HepG2 (cell line): ENCODE measurements around the gene ACTR1B. TPM values are rescaled to one million over a fixed set of nuclear protein-coding genes. Genes with fewer than 3 reads are reported as not detected.

ENCODE experiments used
- ADNP ChIP-seq: sonication (generic); formaldehyde crosslinking; IDR thresholded peaks from 2 replicates; pipeline ENCODE4 v1.4.0; 2020; ENCODE audit warnings: missing genetic modification reagents
- EP300 ChIP-seq, 3 experiments: sonication (generic) in 1 of 3; formaldehyde crosslinking in 1 of 3; IDR thresholded peaks; 2 replicates each; pipeline versions ENCODE4 v1.5.1 to v1.6.1; 2011 to 2020; ENCODE audit warnings: low read depth in 2 of 3, low read length in 2 of 3, borderline replicate concordance in 1 of 3, improper control_type of control experiment in 1 of 3, mild to moderate bottlenecking in 1 of 3, missing genetic modification reagents in 1 of 3, moderate library complexity in 1 of 3
- ERF ChIP-seq: IDR thresholded peaks from 2 replicates; pipeline ENCODE4 v1.6.1; 2018; ENCODE audit warnings: missing biosample characterization, missing genetic modification reagents
- JARID2 ChIP-seq: sonication (generic); formaldehyde crosslinking; IDR thresholded peaks from 2 replicates; pipeline ENCODE4 v1.8.1; 2023; ENCODE audit warnings: missing genetic modification reagents, inconsistent platforms; ENCODE audit not compliant: insufficient replicate concordance
- MYC ChIP-seq: sonication (generic); formaldehyde crosslinking; IDR thresholded peaks from 2 replicates; pipeline ENCODE4 v1.9.0; 2021; ENCODE audit warnings: missing genetic modification reagents, borderline replicate concordance
- NFKBIZ ChIP-seq: IDR thresholded peaks from 2 replicates; pipeline ENCODE4 v1.6.1; 2018; ENCODE audit warnings: missing genetic modification reagents, missing compliant biosample characterization
- RORA ChIP-seq: sonication (generic); formaldehyde crosslinking; IDR thresholded peaks from 2 replicates; pipeline ENCODE4 v1.5.0; 2020; ENCODE audit warnings: mild to moderate bottlenecking, missing genetic modification reagents, moderate library complexity
- SALL1 ChIP-seq: sonication (generic); formaldehyde crosslinking; IDR thresholded peaks from 2 replicates; pipeline ENCODE4 v1.8.0; 2022; ENCODE audit warnings: mild to moderate bottlenecking, missing genetic modification reagents
- SMAD3 ChIP-seq: sonication (generic); formaldehyde crosslinking; IDR thresholded peaks from 2 replicates; pipeline ENCODE4 v1.4.0; 2020; ENCODE audit warnings: missing genetic modification reagents
- STAT5B ChIP-seq: sonication (generic); formaldehyde crosslinking; IDR thresholded peaks from 2 replicates; pipeline ENCODE4 v1.4.0; 2020; ENCODE audit warnings: missing genetic modification reagents
- TBP ChIP-seq: sonication (generic); formaldehyde crosslinking; IDR thresholded peaks from 2 replicates; pipeline ENCODE4 v1.5.0; 2020; ENCODE audit warnings: missing genetic modification reagents
- XRCC5 ChIP-seq: fragments of 200-400 bp; formaldehyde crosslinking; optimal IDR thresholded peaks from 2 replicates; pipeline ENCODE3; 2017; ENCODE audit warnings: mild to moderate bottlenecking, low read length
- ZBTB42 ChIP-seq: sonication (generic); formaldehyde crosslinking; IDR thresholded peaks from 2 replicates; pipeline ENCODE4 v1.5.0; 2020; ENCODE audit warnings: mild to moderate bottlenecking, missing genetic modification reagents
- ZFX ChIP-seq: sonication (generic); formaldehyde crosslinking; IDR thresholded peaks from 2 replicates; pipeline ENCODE4 v1.4.0; 2020; ENCODE audit warnings: mild to moderate bottlenecking, low read depth, missing genetic modification reagents, moderate library complexity
- ZNF143 ChIP-seq: sonication (generic); formaldehyde crosslinking; IDR thresholded peaks from 2 replicates; pipeline ENCODE4 v1.4.0; 2020; ENCODE audit warnings: missing genetic modification reagents
- ZNF207 ChIP-seq: fragments of 450-650 bp; IDR thresholded peaks from 2 replicates; pipeline ENCODE4 v1.6.1; 2016; ENCODE audit warnings: antibody characterized with exemption, borderline replicate concordance
- polyA plus RNA-seq, 8 experiments: library from polyadenylated mRNA; depleted of rRNA in 3 of 8; stranded (reverse) in 7 of 8; unstranded in 1 of 8; fragments of >200 nt; fragmentation: Illumina TruSeq in 4 of 8; extraction: Trizol in 4 of 8; gene quantifications; 2 replicates each; pipeline versions ENCODE4 v1.2.1 to v1.2.3, GENCODE V29; 2011 to 2016; ENCODE audit warnings: low read depth in 4 of 8, missing spikeins in 1 of 8, mixed read lengths in 1 of 8; ENCODE audit not compliant: insufficient read depth in 1 of 8
- total RNA-seq, 5 experiments: library from RNA; depleted of rRNA; stranded (reverse); fragments of >200 nt; fragmentation: Illumina TruSeq; extraction: Trizol; gene quantifications; 2 replicates each; pipeline ENCODE4 v1.2.3, GENCODE V29; 2016; ENCODE audit warnings: low read depth in 1 of 5
- TF ChIP-seq, protein P1 (sequence below): sonication (generic); formaldehyde crosslinking; IDR thresholded peaks from 2 replicates; pipeline ENCODE4 v1.4.0; 2020; ENCODE audit warnings: missing genetic modification reagents
- TF ChIP-seq, protein P2 (sequence below), 2 experiments: fragments of 450-650 bp in 1 of 2; sonication (generic) in 1 of 2; formaldehyde crosslinking in 1 of 2; IDR thresholded peaks; 2 replicates each; pipeline versions ENCODE4 v1.6.1 to v1.8.0; 2016 to 2022; ENCODE audit warnings: antibody characterized with exemption in 1 of 2, mild to moderate bottlenecking in 1 of 2, missing genetic modification reagents in 1 of 2
- TF ChIP-seq, protein P3 (sequence below): sonication (generic); formaldehyde crosslinking; IDR thresholded peaks from 2 replicates; pipeline ENCODE4 v1.5.0; 2020; ENCODE audit warnings: missing genetic modification reagents

Gene ACTR1B
- total and polyA plus RNA-seq, 2 of the 13 experiments (the other 11 are each of a cell fraction or from before 2014, with no cell fraction given), result 61.7 to 76.7 TPM

DNA sequence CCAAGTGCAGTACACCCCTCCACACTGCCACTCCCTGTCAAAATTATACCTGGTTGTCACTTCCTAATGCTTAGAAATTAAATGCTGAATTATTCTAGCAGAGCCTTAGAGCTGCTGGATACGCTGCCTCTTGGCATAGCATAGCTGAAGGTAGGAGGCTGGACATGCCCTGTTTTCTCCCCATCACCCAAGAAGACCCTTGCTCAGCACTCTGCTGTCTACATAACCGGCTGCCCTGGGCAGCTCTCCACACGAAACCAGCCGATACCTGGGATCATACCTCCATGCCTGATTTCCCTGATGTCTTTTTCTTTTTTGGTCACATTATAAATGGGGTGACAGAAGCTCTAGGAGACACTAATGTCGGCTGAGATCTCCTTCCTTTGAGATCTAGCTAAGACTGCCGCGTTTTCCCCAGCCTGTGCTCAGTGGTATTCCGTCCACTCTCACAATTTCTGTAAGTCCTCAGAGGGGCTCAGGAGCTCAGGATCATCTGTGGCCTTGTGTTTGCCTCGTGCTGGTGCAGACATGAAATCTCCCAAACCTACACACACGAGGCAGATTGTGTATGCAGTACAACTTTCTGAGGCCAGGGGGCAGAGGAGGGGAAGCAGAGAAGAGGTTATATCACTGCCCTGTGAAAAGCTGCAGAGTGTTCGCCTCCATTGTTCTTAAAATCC lies 36.1 kb upstream of the ACTR1B start (continued):
- TF ChIP-seq ADNP (CRISPR knock-in tag), result no peak
- TF ChIP-seq SMAD3 (CRISPR knock-in tag), result 0 out of 2 replicates have a peak, but pooled peaks have one; percentile 25
- no peak for TF ChIP-seq JARID2 (CRISPR knock-in tag)
- 0 out of 2 replicates have a peak, but pooled peaks have one; percentile 21 for TF ChIP-seq SALL1 (CRISPR knock-in tag)
- TF ChIP-seq, protein P1, sequence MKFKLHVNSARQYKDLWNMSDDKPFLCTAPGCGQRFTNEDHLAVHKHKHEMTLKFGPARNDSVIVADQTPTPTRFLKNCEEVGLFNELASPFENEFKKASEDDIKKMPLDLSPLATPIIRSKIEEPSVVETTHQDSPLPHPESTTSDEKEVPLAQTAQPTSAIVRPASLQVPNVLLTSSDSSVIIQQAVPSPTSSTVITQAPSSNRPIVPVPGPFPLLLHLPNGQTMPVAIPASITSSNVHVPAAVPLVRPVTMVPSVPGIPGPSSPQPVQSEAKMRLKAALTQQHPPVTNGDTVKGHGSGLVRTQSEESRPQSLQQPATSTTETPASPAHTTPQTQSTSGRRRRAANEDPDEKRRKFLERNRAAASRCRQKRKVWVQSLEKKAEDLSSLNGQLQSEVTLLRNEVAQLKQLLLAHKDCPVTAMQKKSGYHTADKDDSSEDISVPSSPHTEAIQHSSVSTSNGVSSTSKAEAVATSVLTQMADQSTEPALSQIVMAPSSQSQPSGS (CRISPR knock-in tag), result 0 out of 2 replicates have a peak, but pooled peaks have one; percentile 19
- TF ChIP-seq STAT5B (CRISPR knock-in tag), result no peak
- TF ChIP-seq XRCC5, result peak; percentile 87
- TF ChIP-seq ZNF207, result no peak
- TF ChIP-seq MYC (CRISPR knock-in tag), result peak; percentile 51; the same call in 1 of the 2 replicates
- no peak for TF ChIP-seq ZNF143 (CRISPR knock-in tag)
- no peak for TF ChIP-seq RORA (CRISPR knock-in tag)
- TF ChIP-seq, protein P2, sequence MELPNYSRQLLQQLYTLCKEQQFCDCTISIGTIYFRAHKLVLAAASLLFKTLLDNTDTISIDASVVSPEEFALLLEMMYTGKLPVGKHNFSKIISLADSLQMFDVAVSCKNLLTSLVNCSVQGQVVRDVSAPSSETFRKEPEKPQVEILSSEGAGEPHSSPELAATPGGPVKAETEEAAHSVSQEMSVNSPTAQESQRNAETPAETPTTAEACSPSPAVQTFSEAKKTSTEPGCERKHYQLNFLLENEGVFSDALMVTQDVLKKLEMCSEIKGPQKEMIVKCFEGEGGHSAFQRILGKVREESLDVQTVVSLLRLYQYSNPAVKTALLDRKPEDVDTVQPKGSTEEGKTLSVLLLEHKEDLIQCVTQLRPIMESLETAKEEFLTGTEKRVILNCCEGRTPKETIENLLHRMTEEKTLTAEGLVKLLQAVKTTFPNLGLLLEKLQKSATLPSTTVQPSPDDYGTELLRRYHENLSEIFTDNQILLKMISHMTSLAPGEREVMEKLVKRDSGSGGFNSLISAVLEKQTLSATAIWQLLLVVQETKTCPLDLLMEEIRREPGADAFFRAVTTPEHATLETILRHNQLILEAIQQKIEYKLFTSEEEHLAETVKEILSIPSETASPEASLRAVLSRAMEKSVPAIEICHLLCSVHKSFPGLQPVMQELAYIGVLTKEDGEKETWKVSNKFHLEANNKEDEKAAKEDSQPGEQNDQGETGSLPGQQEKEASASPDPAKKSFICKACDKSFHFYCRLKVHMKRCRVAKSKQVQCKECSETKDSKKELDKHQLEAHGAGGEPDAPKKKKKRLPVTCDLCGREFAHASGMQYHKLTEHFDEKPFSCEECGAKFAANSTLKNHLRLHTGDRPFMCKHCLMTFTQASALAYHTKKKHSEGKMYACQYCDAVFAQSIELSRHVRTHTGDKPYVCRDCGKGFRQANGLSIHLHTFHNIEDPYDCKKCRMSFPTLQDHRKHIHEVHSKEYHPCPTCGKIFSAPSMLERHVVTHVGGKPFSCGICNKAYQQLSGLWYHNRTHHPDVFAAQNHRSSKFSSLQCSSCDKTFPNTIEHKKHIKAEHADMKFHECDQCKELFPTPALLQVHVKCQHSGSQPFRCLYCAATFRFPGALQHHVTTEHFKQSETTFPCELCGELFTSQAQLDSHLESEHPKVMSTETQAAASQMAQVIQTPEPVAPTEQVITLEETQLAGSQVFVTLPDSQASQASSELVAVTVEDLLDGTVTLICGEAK (IDR thresholded peaks at IDR 0.05), result no peak
- TF ChIP-seq, protein P2 (CRISPR knock-in tag; IDR thresholded peaks at IDR 0.05), result no peak
- TF ChIP-seq NFKBIZ, result 0 out of 2 replicates have a peak, but pooled peaks have one; percentile 51
- no peak for TF ChIP-seq TBP
- no peak for TF ChIP-seq EP300 (IDR thresholded peaks at IDR 0.05; ENCODE audit: low read depth in 2 of 2, low read length in 2 of 2)
- TF ChIP-seq EP300 (CRISPR knock-in tag; IDR thresholded peaks at IDR 0.05; ENCODE audit: borderline replicate concordance), result 0 out of 2 replicates have a peak, but pooled peaks have one; percentile 10
- TF ChIP-seq ZBTB42 (CRISPR knock-in tag), result no peak
- TF ChIP-seq ERF (CRISPR knock-in tag), result no peak
- peak; percentile 49; the same call in 1 of the 2 replicates for TF ChIP-seq ZFX (CRISPR knock-in tag)
- TF ChIP-seq, protein P3, sequence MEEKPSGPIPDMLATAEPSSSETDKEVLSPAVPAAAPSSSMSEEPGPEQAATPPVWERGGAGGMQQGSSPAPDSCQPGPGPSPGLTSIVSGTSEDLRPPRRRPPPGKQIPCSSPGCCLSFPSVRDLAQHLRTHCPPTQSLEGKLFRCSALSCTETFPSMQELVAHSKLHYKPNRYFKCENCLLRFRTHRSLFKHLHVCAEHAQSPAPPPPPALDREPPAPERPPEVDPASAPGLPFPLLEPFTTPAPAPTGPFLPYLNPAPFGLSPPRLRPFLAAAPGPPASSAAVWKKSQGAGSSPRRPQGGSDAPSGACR (CRISPR knock-in tag), result no peak
